ENCODE results near the gene TGFB2. TPM values are rescaled to one million over a fixed set of nuclear protein-coding genes. Genes with fewer than 3 reads are reported as not detected.

Gene TGFB2
- polyA plus RNA-seq, 1 donor (not counting 4 experiments of a cell fraction or from before 2014, with no cell fraction given), result 21.5 TPM

GRCh38 chr1:218394416-218394815, 49.3 kb downstream of the TGFB2 start:
- dilution Hi-C loops (cut with MboI; ENCODE audit: extremely low pct_ligation_motif_present, low sequenced_read_pairs), result no loop called here
- DNase-seq (ENCODE audit: low read depth, low spot score), result no peak
- Histone ChIP-seq H3K4me1 (ENCODE audit: control insufficient read depth, extremely low read depth, insufficient read depth, low read length) (peaks cover 20% of the 10 kb centered on the region), H3K27me3 (ENCODE audit: control insufficient read depth, extremely low read depth, insufficient read depth, low read length) (no peaks in the 10 kb centered on the region), H3K4me2 (ENCODE audit: control insufficient read depth, extremely low read depth, insufficient read depth, low read depth, low read length) (no peak overlapping the region), H3K36me3 (ENCODE audit: control insufficient read depth in 2 of 2, extremely low read depth in 1 of 2, insufficient read depth in 2 of 2, low read length in 2 of 2) (no peaks in the 10 kb centered on the region), H3K4me3 (ENCODE audit: control insufficient read depth in 2 of 3, extremely low read depth in 1 of 3, insufficient read depth in 2 of 3, low read depth in 1 of 3, low read length in 3 of 3) (no peak overlapping the region), H3K79me2 (ENCODE audit: control insufficient read depth, insufficient read depth, low read length) (peaks cover 20% of the 10 kb centered on the region), H2AFZ (ENCODE audit: control insufficient read depth, low read length) (no peak overlapping the region), H3K9ac (ENCODE audit: control insufficient read depth, extremely low read depth, insufficient read depth, low read length) (no peak overlapping the region), H3K9me1 (ENCODE audit: control insufficient read depth, extremely low read depth, insufficient read depth, low read length) (no peaks in the 10 kb centered on the region), H3K27ac (ENCODE audit: control insufficient read depth, insufficient read depth, low read length) (no peak overlapping the region), H3K9me3 (ENCODE audit: control insufficient read depth, low read depth, low read length) (no peaks in the 10 kb centered on the region), H4K20me1 (ENCODE audit: control insufficient read depth, extremely low read depth, insufficient read depth, low read length) (no peaks in the 10 kb centered on the region)
- no peak for FAIRE-seq
- TF ChIP-seq, protein P1, sequence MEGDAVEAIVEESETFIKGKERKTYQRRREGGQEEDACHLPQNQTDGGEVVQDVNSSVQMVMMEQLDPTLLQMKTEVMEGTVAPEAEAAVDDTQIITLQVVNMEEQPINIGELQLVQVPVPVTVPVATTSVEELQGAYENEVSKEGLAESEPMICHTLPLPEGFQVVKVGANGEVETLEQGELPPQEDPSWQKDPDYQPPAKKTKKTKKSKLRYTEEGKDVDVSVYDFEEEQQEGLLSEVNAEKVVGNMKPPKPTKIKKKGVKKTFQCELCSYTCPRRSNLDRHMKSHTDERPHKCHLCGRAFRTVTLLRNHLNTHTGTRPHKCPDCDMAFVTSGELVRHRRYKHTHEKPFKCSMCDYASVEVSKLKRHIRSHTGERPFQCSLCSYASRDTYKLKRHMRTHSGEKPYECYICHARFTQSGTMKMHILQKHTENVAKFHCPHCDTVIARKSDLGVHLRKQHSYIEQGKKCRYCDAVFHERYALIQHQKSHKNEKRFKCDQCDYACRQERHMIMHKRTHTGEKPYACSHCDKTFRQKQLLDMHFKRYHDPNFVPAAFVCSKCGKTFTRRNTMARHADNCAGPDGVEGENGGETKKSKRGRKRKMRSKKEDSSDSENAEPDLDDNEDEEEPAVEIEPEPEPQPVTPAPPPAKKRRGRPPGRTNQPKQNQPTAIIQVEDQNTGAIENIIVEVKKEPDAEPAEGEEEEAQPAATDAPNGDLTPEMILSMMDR (optimal IDR thresholded peaks at IDR 0.05 in 1 of 3, IDR thresholded peaks at IDR 0.05 in 1 of 3, conservative IDR thresholded peaks at IDR 0.05 in 1 of 3; ENCODE audit: extremely low read depth in 1 of 3, insufficient read depth in 2 of 3, low read length in 3 of 3), result no peak
- no peak for TF ChIP-seq EZH2 (IDR thresholded peaks at IDR 0.05; ENCODE audit: low read length)

DNA sequence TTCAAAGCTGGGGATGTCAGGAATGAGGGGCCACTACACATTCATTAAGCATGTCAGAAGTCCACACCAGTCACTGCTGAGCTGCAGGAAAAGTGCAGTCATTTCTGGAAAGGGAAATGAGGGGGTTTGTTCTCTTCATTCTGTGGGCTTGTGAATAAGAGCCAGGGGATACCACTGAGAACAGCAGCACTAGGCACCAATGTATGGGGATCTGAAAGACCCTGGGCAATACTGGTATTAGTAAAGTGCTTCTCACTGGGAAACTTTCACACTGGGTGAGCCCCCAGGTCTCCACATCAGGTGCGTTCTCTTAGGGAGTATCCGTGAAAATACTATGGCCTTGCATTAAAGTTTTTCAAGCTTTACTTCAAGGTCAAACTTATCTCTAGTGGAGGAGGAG, 49.9 kb downstream of the TGFB2 start:
- FAIRE-seq (no peak), DNase-seq (ENCODE audit: low read depth, low spot score) (no peak)
- Histone ChIP-seq H3K9me1 (ENCODE audit: control insufficient read depth, extremely low read depth, insufficient read depth, low read length) (no peaks in the 10 kb centered on the region), H3K4me3 (ENCODE audit: control insufficient read depth in 2 of 3, extremely low read depth in 1 of 3, insufficient read depth in 2 of 3, low read depth in 1 of 3, low read length in 3 of 3) (no peak overlapping the region), H3K9me3 (ENCODE audit: control insufficient read depth, low read depth, low read length) (no peaks in the 10 kb centered on the region), H4K20me1 (ENCODE audit: control insufficient read depth, extremely low read depth, insufficient read depth, low read length) (no peaks in the 10 kb centered on the region), H3K27me3 (ENCODE audit: control insufficient read depth, extremely low read depth, insufficient read depth, low read length) (no peaks in the 10 kb centered on the region), H3K4me1 (ENCODE audit: control insufficient read depth, extremely low read depth, insufficient read depth, low read length) (peaks cover 20% of the 10 kb centered on the region), H3K79me2 (ENCODE audit: control insufficient read depth, insufficient read depth, low read length) (peaks cover 18% of the 10 kb centered on the region), H3K27ac (ENCODE audit: control insufficient read depth, insufficient read depth, low read length) (no peak overlapping the region), H3K36me3 (ENCODE audit: control insufficient read depth in 2 of 2, extremely low read depth in 1 of 2, insufficient read depth in 2 of 2, low read length in 2 of 2) (no peaks in the 10 kb centered on the region), H2AFZ (ENCODE audit: control insufficient read depth, low read length) (no peak overlapping the region), H3K4me2 (ENCODE audit: control insufficient read depth, extremely low read depth, insufficient read depth, low read depth, low read length) (no peak overlapping the region), H3K9ac (ENCODE audit: control insufficient read depth, extremely low read depth, insufficient read depth, low read length) (no peak overlapping the region)
- TF ChIP-seq, protein P1 (optimal IDR thresholded peaks at IDR 0.05 in 1 of 3, IDR thresholded peaks at IDR 0.05 in 1 of 3, conservative IDR thresholded peaks at IDR 0.05 in 1 of 3; ENCODE audit: extremely low read depth in 1 of 3, insufficient read depth in 2 of 3, low read length in 3 of 3), result no peak
- no peak for TF ChIP-seq EZH2 (IDR thresholded peaks at IDR 0.05; ENCODE audit: low read length)
- dilution Hi-C loops (cut with MboI; ENCODE audit: extremely low pct_ligation_motif_present, low sequenced_read_pairs), result no loop called here

Data from keratinocyte (primary cell).